ENCODE data around the gene CSPG4. TPM values are rescaled to one million over a fixed set of nuclear protein-coding genes. Genes with fewer than 3 reads are reported as not detected.

CSPG4 gene
- total and polyA plus RNA-seq, 9 of the 15 experiments (the other 6 are each of a cell fraction or from before 2014, with no cell fraction given): under 0.01 to 0.07 (median 0.04) TPM; not detected in 5

GRCh38 chr15:75758071-75758872 is 45.6 kb upstream of the CSPG4 start (continued):
- TF ChIP-seq RHOXF2B (CRISPR knock-in tag; conservative IDR thresholded peaks at IDR 0.05) (no peak), ZBTB9 (CRISPR knock-in tag; IDR thresholded peaks at IDR 0.05) (no peak), ZBTB34 (CRISPR knock-in tag; IDR thresholded peaks at IDR 0.05) (no peak), ZNF398 (CRISPR knock-in tag; IDR thresholded peaks at IDR 0.05) (no peak), E2F6 (IDR thresholded peaks at IDR 0.05; ENCODE audit: borderline replicate concordance in 1 of 2, extremely low read depth in 1 of 2, insufficient read depth in 1 of 2, insufficient read length in 1 of 2, low read depth in 1 of 2, low read length in 1 of 2, poor library complexity in 1 of 2, severe bottlenecking in 1 of 2) (peak; percentile 71 to 89), ZNF76 (CRISPR knock-in tag; IDR thresholded peaks at IDR 0.05; ENCODE audit: borderline replicate concordance) (no peak), SMARCB1 (IDR thresholded peaks at IDR 0.05; ENCODE audit: insufficient read length, low read depth) (no peak), ATF7 (IDR thresholded peaks at IDR 0.05) (no peak; the same call in 1 of the 2 replicates), TSHZ1 (CRISPR knock-in tag; IDR thresholded peaks at IDR 0.05) (no peak), NBN (IDR thresholded peaks at IDR 0.05; ENCODE audit: low read depth) (peak; percentile 34; the same call in 1 of the 2 replicates), BRD4 (IDR thresholded peaks at IDR 0.05) (no peak), ZNF717 (CRISPR knock-in tag; IDR thresholded peaks at IDR 0.05) (no peak), FOXJ2 (tag; IDR thresholded peaks at IDR 0.05) (peak; percentile 79; the same call in 1 of the 2 replicates), THAP7 (CRISPR knock-in tag; IDR thresholded peaks at IDR 0.05) (no peak), ZNF780A (CRISPR knock-in tag; IDR thresholded peaks at IDR 0.05) (no peak), NFATC3 (IDR thresholded peaks at IDR 0.05) (no peak), MYNN (IDR thresholded peaks at IDR 0.05) (no peak), MYNN (CRISPR knock-in tag; IDR thresholded peaks at IDR 0.05) (no peak)
